HG02571 (cell line): ENCODE data around the gene CENPP.
"Not testable (repeated sequence)": the region's sequence is repeated elsewhere in the genome, so short reads cannot be mapped to it uniquely, and the experiment has no call there.

Experiments
- ATAC-seq: cut with Tn5 transposase; IDR thresholded peaks from one replicate; pipeline ENCODE4 v1.9.1; 2021; ENCODE audit warnings: mild to moderate bottlenecking, moderate library complexity; ENCODE audit not compliant: unreplicated experiment

The CENPP gene

DNA sequence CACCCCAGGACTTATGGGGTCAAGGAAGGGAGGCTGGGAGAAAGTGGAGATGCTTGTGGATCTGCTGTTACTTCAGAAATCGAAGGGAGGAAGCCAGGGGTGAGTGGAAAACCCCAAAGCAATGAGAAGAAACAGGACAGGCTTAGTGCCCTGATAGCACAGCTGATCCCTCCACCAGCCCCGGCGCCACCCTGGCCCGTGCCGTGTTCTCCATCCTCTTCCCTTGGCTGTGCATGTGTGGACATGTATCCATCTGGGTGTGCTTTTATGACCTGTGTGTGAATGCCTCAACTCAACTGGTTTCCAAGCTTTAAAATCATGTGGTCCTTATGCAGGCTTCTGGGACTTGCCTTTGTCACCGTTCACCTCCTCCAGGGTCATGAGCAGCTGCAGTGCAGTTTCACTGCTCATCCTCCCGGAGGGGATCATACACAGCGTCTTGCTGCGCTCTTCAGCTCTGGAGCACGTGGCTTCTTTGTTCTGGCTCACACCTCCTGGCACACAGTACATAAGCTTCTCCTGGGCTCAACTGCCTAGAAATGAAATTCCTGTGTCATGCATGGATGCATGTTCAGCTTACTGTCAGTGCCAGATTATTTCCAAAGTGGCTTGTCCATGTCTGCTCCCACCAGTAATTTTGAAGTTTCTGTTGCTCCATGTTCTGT lies 286.0 kb downstream of the CENPP start:
- no peak for ATAC-seq

DNA sequence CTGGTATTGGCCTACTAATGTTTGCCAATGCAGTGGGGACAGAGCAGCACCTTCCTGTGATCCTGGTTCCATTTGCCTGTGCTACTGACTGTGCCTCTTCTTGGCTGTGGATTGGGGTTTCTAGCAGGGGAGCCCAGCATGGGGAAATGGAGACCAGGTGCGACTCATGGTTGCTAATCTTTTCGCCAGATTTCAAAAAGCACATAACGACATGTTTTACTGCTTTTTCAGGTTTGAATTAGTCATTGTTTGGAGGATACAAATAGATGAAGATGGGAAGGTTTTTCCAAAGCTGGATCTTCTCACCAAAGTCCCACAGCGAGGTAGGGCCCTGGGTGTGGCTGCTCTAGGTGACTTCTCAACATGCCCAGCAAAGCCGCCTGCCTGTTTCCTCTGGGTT lies 286.5 kb downstream of the CENPP start:
- no peak for ATAC-seq

DNA sequence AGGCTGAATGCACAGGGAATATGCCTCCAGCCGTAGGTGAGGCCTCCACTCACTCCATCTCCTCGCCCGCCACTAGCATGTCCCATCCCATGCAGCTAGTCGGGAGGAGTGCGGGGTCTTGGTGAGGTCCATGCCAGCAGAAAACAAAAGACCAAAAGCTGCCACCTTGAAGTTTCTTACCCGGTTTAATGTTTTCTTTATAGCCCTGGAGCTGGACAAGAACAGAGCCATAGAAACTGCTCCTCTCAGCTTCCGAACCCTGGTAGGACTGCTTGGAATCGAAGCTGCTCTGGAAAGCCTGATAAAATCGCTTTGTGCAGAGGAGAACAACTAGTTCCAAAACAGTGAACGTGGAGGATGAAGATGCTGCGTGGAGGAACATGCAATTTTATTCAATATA lies 287.1 kb downstream of the CENPP start:
- ATAC-seq = no peak

DNA sequence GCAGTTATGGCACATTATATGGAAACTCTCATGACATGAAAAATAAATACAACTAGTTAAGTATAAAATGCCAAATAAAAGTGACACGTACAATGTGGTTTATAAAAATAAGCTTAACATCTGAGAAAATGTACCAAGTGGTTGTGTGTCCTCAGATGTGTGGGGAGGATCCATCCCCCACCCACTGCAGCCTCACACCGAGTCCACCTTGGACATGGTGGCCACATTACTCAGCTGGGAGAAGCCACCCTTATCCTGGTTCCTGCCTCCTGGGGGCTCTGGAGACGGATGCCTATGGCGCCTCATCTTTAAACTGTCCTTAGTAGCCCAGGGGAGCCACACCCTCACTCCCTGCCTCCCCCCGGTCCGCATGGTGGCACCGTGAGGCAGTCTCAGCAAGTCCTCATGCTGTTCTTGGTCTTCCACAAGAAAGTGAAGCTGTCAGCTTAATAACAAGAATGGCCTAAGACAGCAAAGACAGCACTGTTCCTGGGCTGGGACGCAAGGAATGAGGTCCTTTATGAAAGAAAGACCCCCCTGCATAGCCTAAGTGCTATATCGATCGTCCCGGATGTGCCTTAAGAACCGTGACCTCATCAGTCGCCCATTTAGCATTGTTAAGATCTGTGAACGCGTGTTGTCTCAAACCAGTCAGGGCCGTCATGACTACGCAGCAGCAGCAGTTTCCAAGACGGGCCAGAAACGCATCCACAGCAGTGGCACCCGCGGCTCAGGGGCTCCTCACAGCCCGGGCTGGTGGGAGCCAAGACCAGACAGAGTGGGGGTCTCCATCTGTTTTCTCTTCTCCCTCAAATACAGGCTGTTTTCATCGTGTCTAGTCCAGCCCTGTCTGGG lies 287.7 kb downstream of the CENPP start:
- no peak for ATAC-seq

DNA sequence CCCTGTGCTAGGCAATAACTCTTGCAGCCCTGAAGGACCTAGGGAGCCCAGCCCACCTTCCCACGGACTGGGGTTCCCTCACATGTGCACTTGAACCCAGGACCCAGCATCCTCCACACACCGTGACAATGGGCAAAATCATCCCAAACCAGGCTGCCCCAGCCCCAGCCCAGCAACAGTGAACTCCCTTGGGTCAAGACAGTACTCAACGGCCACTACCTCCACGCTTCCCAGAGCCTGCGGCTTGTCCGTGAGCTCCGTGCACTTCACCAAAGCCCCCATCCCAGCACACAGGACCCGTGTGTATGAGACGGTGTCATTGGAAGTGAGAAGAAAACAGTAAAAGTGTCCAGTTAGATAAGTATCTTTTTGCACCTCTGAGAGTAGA lies 288.4 kb downstream of the CENPP start:
- ATAC-seq = no peak

DNA sequence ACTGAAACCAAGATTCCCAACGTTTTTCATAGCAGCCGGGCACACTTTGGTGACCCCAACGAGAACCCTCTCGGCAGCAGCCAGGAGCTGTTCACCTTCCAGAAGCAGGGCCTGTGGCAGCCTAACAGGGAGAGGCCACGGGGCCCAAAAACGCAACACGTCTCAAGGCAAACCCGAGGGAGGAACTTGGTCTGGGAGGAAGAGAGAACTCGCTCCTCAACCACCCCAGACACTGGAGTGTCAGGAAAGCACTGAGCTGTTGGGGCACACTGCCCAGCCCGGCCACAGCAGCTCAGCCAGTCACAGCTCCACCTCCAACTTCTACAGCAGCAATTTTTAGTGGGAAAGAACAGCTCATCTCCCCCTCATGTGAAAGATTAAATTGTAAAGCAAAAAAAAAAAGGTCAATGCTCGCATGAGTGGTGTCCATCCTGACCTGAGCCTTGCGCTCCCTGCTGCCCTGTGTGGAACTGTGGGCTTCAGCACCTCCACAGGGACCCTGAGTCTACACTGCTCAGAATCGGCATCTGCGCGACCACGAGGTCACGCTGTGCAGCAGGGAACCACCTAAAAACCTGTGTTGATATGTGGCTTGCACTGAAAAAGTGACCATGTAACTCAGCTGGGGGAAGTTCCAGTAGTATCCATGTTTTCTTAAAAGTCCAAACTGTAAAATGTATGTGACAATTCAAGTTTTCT lies 289.2 kb downstream of the CENPP start:
- ATAC-seq = no peak

DNA sequence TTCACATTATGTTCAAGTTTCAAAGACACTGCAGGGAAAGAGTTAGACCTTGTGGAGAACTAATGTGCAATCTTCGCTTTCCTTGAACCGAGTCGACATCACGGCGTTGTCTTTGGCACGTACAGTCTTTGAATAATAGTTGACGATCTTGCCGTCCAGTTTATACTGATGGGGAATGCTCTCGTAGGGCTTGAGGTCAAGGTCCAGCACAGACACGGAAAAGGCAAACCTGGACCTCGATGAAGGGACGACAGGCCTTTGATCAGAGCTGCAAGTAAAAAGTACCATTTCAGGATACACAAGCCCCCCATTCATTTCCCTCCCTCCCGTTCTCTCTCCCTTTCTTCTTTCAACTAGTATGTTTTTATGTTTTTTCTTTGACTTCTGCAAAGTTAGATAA lies 290.0 kb downstream of the CENPP start:
- no peak for ATAC-seq

DNA sequence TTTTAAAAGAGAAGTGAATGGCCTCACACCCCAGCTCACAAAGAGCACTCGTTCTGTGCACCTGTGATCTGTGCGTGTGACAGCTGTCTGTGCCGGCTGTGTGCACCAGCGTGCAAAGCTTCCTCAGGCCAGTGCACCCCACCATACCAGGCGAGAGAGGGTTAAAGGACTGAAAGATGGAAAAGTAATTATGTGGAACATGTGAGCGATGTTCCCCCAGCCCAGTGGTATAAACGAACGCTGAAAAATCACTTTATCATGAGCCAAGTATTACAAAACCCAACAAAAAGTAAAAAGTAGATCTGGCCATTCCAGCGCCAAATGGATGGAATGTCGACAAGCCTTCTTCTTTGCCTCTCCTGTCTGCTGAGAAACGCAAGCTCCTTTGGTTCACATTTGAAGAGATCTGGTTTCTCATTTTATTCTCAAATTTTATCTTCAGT lies 290.5 kb downstream of the CENPP start:
- ATAC-seq = no peak

DNA sequence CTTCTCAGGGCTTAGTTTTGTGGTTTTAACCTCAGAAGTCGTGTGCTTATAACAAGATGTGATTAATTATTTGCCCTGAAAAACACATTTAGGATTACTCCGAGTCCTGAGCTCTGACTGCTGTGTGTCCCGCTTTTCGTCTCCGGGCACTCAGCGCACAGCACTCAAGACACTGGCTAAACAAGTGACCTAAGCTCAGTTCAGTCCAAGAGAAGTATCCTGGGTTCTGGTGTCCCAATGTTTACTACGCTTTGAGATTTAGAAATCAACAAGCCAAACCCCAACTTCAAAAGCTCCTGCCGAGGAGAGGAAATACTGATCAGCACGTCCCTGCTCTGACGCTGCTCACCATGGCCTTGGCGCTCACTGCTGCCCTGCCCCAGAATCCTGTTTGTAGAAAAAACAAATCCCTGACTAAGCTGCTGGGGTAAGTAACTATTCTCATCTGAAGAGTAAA lies 290.9 kb downstream of the CENPP start:
- no peak for ATAC-seq

DNA sequence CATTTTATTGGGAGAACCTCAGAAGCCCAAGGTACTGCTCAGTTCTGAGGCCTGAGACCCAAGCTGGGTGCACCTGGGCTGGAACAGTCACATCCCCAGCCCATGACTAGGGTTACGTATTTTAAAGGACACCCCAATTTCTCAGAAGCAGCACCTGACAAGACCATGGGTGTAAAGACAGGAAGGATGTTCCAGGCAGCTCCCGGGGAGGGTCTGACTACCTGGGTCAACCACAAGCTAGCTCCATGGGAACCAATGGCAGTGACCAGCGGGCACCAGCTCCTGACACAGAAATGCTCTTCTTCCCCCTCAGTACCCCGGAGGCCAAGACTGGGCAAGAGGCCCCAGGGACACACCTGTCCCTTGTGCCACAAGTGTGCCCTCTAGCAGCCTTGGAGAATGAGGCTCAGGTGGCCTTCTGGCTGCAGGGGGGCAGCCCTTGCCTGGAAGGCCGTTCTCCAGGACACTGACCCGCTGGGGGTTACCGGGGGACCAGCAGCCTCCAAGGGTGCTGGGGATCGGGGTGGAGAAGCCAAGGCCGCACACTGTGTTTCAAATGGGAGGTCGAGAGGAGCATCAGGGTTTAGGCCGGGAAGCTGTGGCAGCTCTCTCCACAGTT lies 291.6 kb downstream of the CENPP start:
- no peak for ATAC-seq

DNA sequence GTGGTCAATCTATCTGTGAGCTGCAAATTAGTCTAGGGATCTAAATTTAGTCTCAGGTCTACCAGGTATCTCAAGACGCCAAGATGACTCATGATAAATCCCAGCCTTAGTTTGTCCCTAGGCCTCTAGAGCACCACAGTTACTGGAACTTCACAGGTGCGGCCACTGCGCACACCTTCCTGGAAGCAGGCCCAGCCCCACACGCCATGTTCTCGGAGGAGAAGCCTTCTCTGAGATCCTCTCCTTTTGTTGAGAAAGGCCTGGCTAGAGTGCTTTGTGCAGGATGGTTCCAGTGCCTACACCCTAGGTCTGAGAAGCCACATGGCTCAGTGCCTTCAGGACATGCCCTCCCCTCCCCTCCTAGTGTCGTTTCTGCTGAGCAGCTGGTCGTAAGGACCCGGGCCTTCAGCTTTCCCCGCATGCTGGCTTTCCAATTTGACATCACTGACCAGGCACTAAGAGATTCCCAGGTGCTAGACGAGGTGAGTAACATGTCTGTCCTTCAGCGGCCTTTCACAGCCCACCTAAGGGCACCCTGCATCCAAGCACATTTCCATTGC lies 292.3 kb downstream of the CENPP start:
- ATAC-seq = no peak

DNA sequence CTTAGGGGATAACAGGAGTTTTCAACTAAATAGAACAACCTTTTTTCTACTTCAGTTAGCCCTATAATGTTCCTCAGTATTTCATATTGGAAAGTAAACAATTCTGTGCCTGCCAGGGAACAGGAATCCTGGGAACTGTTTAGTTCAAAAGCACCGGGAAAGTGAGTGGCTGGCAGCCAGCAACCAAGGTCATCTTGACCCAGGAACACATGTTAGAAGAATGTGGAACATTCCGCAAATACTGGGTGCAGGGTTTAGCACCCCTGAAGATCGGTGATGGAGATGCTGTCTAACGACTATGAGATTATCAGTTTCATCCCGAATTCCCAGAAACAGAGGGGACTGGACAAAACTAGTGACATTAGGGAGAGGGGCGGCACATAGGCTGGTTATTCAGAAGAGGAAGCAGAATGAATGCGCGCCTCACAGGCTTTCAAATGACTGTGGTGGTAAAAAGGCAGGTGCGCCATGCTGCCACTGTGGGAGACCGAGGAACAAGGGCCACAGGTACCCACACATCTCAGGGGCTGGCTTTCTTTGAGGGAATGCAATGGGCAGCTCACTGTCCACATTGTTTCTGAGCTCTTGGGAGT lies 293.0 kb downstream of the CENPP start:
- no peak for ATAC-seq

DNA sequence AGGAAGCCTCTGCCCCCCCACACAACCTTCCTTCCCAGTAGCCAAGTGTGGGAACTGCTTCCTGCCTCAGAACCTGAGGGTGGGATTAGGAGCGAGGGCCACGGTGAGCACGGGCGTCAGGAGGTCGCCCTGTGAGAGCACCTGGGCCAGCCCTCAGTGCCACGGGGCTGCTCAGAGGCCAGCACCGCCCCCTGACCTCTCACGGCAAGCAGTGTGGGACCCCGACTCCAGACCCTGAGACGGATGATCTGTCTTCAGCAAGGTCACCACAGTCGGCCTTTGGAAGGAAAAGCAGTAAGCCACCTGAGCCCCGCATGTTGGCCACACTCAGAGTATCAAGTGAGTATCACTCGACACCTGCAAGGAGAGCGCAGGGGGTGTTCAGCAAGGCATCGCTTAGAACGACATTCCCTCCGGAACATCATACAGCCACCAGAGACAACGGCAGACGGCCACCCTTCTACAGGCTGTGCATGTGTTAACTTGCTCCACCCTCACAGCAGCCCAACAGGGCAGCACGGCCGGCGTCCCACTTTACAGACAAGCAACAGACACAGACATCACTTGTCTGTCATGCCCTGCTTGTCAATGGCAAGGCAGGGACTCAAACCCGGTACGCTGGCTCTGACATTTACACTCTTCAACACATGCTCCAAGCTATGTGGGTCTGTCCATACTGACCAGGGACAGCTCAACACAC lies 294.0 kb downstream of the CENPP start:
- ATAC-seq = no peak

DNA sequence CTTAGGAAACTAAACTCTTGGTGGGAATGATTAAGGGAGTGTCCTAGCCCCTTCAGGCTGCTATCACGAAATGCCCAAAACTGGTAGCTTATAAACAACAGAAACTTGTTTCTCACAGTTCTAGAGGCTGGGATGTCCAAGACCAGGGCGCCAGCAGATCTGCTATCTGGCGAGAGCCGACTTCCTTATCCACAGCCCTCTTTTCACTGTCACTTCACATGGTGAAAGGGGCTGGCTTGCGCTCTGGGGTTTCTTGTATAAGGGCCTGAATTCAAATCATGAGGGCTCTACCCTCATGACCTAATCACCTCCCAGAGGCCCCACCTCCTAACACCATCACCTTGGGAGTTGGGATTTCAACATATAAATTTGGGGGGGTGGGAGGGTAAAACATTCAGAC lies 295.1 kb downstream of the CENPP start:
- ATAC-seq = no peak

DNA sequence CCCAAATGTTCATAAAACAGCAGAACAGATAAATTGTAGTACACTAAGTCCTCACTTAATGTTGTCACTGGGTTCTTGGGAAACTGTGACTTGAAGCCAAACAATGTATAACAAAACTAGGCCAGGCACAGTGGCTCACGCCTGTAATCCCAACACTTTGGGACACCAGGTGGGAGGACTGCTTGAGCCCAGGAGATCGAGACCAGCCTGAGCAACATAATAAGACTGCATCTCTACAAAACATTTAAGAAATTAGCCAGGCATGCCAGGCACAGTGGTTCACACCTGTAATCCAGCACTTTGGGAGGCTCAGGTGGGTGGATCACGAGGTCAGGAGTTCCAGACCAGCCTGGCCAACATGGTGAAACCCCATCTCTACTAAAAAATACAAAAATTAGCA lies 298.2 kb downstream of the CENPP start:
- ATAC-seq = not testable (repeated sequence)

DNA sequence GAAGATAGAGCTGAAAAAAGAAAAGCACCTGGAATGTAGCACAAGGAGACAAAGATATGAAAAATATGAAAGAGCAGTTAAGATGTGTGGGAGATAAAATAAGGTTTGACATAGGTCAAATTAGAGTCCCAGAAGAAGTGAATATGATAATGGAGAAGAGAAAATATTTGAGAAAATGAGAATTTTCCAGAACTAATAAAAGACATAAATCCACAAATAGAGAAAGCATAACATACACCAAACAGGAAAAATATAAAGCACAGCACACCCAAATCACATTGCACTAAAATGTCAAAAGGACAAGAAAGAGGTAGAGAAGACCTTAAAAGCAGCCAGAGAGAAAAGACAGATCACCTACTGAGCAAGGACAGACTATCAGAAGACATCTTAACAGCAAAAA lies 300.7 kb downstream of the CENPP start:
- ATAC-seq = no peak

DNA sequence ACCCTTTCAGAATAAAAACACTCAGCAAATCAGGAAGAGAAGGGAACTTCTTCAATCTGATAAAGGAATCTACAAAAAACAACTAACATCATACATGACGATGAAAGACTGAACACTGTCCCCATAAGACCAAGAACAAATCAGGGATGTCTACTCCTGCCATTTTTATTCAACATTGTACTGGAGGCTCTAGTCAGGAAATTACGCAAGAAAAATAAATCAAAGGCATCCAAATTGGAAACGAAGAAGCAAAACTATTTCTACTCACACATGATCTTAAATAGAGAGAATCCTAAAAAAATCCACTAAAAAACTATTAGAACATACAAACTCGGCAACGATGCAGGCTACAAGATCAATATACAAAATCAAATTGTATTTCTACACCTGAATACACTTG lies 301.9 kb downstream of the CENPP start:
- no peak for ATAC-seq

DNA sequence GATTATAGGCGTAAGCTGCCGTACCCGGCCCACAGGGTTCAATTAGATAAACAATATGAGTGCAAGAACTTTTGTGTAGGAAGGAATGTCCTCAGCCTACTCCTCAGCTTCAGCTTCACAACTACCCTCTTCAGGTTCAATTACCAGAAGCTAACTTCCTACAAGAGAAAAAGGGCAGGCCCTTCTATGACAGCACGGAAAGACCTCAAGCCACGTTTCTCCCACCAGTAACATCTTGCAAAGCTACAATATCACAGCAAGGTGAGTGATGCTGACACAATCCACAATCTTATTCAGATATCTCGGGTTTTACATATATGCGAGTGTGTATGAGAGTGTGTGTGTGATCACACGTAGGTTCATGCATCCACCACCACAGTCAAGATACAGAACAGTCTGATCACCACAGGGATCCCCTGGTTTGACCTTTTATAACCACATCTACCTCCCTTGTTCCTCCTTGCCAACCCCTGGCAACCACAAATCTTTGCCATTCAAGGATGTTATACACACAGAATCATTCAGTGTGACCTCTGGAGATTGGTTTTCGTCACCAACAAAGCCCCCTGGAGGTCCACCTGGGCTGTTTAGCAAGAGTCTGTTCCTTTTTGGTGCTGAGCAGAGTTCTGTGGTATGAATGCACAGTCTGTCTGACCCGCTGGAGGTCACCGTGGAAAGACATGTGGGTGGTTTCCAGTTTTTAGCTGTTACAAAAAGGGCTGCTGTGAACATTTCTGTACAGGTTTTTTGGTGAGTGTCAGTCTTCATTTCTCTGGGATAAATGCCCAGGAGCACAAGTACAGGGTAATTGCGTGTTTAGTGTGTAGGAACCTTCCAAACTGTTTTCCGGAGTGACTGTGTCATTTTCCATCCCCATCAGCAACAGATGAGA lies 305.9 kb downstream of the CENPP start:
- no peak for ATAC-seq

DNA sequence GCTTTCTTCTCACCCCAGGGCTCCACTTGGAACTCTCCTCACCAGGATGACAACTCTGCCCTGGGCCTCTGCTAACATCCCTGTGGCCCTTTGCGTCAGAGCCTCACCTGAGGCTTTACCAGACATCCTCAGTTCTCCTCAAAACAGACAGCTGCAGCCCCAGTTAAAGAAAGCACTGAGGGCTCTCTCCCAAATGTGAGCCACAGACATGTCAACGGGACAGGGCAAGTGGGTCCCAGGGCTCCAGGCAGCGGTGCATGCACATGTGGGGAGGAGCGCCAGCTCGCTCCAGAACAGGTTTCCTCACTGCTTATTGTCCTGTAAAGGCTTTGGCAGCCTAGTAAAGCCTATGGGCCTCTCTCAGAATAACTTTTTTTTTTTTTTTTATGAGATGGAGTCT lies 306.9 kb downstream of the CENPP start:
- ATAC-seq = no peak
